ENCODE data around the gene ZNF688.

Gene ZNF688

DNA sequence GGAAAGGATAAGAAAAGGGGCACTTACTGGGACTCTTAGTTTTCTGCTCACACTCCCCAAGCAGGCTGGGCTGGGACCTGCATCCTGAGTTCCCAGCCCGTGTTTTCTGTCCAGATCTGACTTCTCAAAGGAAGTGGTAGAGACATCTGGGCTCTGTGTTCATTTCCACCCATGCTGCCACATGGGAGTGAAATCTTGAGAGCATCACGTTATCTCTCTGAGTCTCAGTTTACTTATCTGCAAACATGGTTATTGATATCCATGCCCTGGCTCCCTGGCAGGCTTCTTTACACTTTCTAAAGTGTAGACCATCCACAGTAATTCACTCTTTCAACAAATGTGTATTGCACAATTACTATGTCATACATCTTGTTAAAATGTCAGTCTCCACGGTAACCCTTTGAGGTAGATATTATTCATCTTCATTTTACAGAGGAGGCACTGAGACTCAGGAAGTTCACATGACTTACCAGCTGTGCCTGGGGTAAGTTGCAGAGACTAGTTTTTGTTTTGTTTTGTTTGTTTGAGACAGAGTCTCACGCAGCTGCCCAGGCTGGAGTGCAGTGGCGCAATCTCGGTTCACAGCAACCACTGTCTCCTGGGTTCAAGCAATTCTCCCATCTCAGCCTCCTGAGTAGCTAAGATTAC, 3.4 kb downstream of the ZNF688 start:
- H3F3A ChIP-seq (ENCODE audit: control insufficient read depth, insufficient read depth): peaks cover 6% of the 10 kb centered on the region
- TF ChIP-seq EZH2phosphoT487 (IDR thresholded peaks at IDR 0.05; ENCODE audit: borderline replicate concordance, low read length): no peak
- TF ChIP-seq, protein P1, sequence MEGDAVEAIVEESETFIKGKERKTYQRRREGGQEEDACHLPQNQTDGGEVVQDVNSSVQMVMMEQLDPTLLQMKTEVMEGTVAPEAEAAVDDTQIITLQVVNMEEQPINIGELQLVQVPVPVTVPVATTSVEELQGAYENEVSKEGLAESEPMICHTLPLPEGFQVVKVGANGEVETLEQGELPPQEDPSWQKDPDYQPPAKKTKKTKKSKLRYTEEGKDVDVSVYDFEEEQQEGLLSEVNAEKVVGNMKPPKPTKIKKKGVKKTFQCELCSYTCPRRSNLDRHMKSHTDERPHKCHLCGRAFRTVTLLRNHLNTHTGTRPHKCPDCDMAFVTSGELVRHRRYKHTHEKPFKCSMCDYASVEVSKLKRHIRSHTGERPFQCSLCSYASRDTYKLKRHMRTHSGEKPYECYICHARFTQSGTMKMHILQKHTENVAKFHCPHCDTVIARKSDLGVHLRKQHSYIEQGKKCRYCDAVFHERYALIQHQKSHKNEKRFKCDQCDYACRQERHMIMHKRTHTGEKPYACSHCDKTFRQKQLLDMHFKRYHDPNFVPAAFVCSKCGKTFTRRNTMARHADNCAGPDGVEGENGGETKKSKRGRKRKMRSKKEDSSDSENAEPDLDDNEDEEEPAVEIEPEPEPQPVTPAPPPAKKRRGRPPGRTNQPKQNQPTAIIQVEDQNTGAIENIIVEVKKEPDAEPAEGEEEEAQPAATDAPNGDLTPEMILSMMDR (IDR thresholded peaks at IDR 0.05; ENCODE audit: low read depth, low read length, poor library complexity, severe bottlenecking): no peak
- H3K27me3 ChIP-seq (ENCODE audit: control insufficient read depth, low read length): no peaks in the 10 kb centered on the region
- H4K20me1 ChIP-seq (ENCODE audit: control insufficient read depth, insufficient read depth, low read depth, low read length): no peaks in the 10 kb centered on the region
- H3K36me3 ChIP-seq (ENCODE audit: control insufficient read depth, low read length): peaks cover 3% of the 10 kb centered on the region; the same call in 1 of the 2 replicates
- H3K9me3 ChIP-seq (ENCODE audit: control insufficient read depth, insufficient read depth, low read length): no peaks in the 10 kb centered on the region
- peak overlapping the region; percentile 51 for H3K4me2 ChIP-seq (ENCODE audit: low read length)
- peaks cover 19% of the 10 kb centered on the region for H3K79me2 ChIP-seq (ENCODE audit: control insufficient read depth, low read length)
- H3K9me2 ChIP-seq (replicated peaks; ENCODE audit: control insufficient read depth, low read length): no peaks in the 10 kb centered on the region
- peak overlapping the region; percentile 36 for H3K4me3 ChIP-seq (ENCODE audit: low read length)
- peaks cover 45% of the 10 kb centered on the region for H3K4me1 ChIP-seq (ENCODE audit: control insufficient read depth, low read length)
- H3K27ac ChIP-seq (ENCODE audit: low read depth, low read length): peak overlapping the region; percentile 41

DNA sequence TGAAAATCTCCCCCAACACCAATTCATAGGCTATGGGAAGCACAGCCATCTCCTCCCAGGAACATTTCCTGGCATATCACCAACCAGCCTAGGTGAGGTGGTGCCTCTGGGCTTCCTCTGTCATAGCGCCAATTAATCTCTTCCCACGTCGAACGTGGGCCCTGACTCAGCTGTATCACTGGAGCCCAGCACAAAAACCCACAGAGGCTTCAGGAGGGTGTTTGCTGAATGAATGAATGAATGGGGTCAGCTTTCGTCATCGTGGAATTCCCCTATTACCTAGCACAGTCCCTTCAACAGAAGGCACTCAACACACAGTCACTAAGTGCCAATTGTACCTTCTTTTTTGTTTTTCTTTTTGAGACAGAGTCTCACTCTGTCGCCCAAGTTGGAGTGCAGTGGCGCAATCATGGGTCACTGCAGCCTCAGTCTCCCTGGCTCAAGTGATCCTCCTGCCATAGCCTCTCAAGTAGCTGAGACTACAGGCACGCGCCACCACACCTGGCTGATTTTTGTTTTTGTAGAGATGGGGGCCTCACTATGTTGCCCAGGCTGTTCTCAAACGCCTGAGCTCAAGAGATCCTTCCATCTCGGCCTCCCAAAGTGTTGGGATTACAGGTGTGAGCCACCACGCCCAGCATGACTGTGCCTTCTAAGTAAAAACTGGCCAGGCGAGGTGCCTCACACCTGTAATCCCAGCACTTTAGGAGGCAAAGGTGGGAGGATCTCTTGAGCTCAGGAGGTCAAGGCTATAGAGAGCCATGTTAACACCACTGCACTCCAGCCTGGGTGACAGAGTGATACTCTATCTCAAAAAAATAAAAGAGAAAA, 4.1 kb downstream of the ZNF688 start:
- peak overlapping the region; percentile 51 for H3K4me2 ChIP-seq (ENCODE audit: low read length)
- peaks cover 6% of the 10 kb centered on the region for H3F3A ChIP-seq (ENCODE audit: control insufficient read depth, insufficient read depth)
- TF ChIP-seq, protein P1 (IDR thresholded peaks at IDR 0.05; ENCODE audit: low read depth, low read length, poor library complexity, severe bottlenecking): no peak
- TF ChIP-seq EZH2phosphoT487 (IDR thresholded peaks at IDR 0.05; ENCODE audit: borderline replicate concordance, low read length): no peak
- no peaks in the 10 kb centered on the region for H3K9me3 ChIP-seq (ENCODE audit: control insufficient read depth, insufficient read depth, low read length)
- H3K4me3 ChIP-seq (ENCODE audit: low read length): no peak overlapping the region
- H3K27ac ChIP-seq (ENCODE audit: low read depth, low read length): no peak overlapping the region
- no peaks in the 10 kb centered on the region for H3K27me3 ChIP-seq (ENCODE audit: control insufficient read depth, low read length)
- H3K79me2 ChIP-seq (ENCODE audit: control insufficient read depth, low read length): peaks cover 11% of the 10 kb centered on the region
- no peaks in the 10 kb centered on the region for H4K20me1 ChIP-seq (ENCODE audit: control insufficient read depth, insufficient read depth, low read depth, low read length)
- H3K36me3 ChIP-seq (ENCODE audit: control insufficient read depth, low read length): peaks cover 3% of the 10 kb centered on the region; the same call in 1 of the 2 replicates
- H3K4me1 ChIP-seq (ENCODE audit: control insufficient read depth, low read length): peaks cover 39% of the 10 kb centered on the region
- no peaks in the 10 kb centered on the region for H3K9me2 ChIP-seq (replicated peaks; ENCODE audit: control insufficient read depth, low read length)

DNA sequence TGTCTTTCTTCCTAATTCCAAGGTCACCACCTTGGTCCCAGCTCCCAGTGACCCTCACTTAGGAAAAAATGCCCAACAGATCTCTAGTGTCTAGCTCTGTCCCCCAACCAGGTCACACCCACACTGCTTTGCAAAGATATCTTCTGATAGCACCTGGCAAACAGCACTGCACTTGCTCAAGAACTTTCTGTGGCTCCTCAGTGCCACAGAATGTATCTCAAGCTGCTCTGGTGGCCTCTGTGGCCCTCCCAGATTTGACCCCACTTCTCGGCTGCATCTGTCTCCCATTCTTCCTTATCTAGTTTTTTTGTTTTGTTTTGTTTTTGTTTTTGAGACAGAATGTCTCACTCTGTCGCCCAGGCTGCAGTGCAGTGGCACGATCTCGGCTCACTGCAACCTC, 5.0 kb downstream of the ZNF688 start:
- H3K36me3 ChIP-seq (ENCODE audit: control insufficient read depth, low read length): peaks cover 3% of the 10 kb centered on the region; the same call in 1 of the 2 replicates
- peaks cover 44% of the 10 kb centered on the region for H3K4me1 ChIP-seq (ENCODE audit: control insufficient read depth, low read length)
- H3K27ac ChIP-seq (ENCODE audit: low read depth, low read length): no peak overlapping the region
- H3K4me3 ChIP-seq (ENCODE audit: low read length): no peak overlapping the region
- no peaks in the 10 kb centered on the region for H3K9me2 ChIP-seq (replicated peaks; ENCODE audit: control insufficient read depth, low read length)
- peaks cover 6% of the 10 kb centered on the region for H3F3A ChIP-seq (ENCODE audit: control insufficient read depth, insufficient read depth)
- TF ChIP-seq EZH2phosphoT487 (IDR thresholded peaks at IDR 0.05; ENCODE audit: borderline replicate concordance, low read length): no peak
- TF ChIP-seq, protein P1 (IDR thresholded peaks at IDR 0.05; ENCODE audit: low read depth, low read length, poor library complexity, severe bottlenecking): no peak
- H3K27me3 ChIP-seq (ENCODE audit: control insufficient read depth, low read length): no peaks in the 10 kb centered on the region
- H4K20me1 ChIP-seq (ENCODE audit: control insufficient read depth, insufficient read depth, low read depth, low read length): no peaks in the 10 kb centered on the region
- H3K4me2 ChIP-seq (ENCODE audit: low read length): no peak overlapping the region
- no peaks in the 10 kb centered on the region for H3K9me3 ChIP-seq (ENCODE audit: control insufficient read depth, insufficient read depth, low read length)
- H3K79me2 ChIP-seq (ENCODE audit: control insufficient read depth, low read length): peaks cover 9% of the 10 kb centered on the region
